ENCODE measurements around the gene LRRC10B. TPM values are rescaled to one million over a fixed set of nuclear protein-coding genes. Genes with fewer than 3 reads are reported as not detected.

The LRRC10B gene
- polyA plus RNA-seq, 2 of the 4 experiments (the other 2 are of a cell fraction): 0.03 to 0.04 TPM

GRCh38 chr11:61536676-61537270, 28.2 kb downstream of the LRRC10B start:
- Histone ChIP-seq H3K27ac (no peak overlapping the region), H3K4me3 (no peak overlapping the region), H3K4me1 (peaks cover 17% of the 10 kb centered on the region), H3K9me3 (no peaks in the 10 kb centered on the region), H3K4me2 (no peak overlapping the region)
- POLR2A ChIA-PET: no interaction called here
- FAIRE-seq (no peak), ATAC-seq (peak; percentile 35 to 41; a peak in 1 of 6 replicates), DNase-seq (ENCODE audit: low read depth in 1 of 2, low spot score in 1 of 2) (no peak)
- CTCF ChIA-PET: interaction anchor here (0.6 to 3.0 kb wide), 10 partner anchors 8 to 102 kb away, joined by 3 to 21 read pairs (median 3); partner anchors contain the start of gene LRRC10B
- no peak for TF ChIP-seq HOXA7 (CRISPR knock-in tag; IDR thresholded peaks at IDR 0.05)
- TF ChIP-seq KDM1A (IDR thresholded peaks at IDR 0.05; ENCODE audit: low read depth): no peak
- no peak for TF ChIP-seq MAZ (IDR thresholded peaks at IDR 0.05; ENCODE audit: borderline replicate concordance, low read depth, low read length)
- TF ChIP-seq GATA3 (IDR thresholded peaks at IDR 0.05; ENCODE audit: borderline replicate concordance): no peak
- TF ChIP-seq ZNF302 (CRISPR knock-in tag; IDR thresholded peaks at IDR 0.05): no peak
- no peak for TF ChIP-seq TFCP2L1 (CRISPR knock-in tag; IDR thresholded peaks at IDR 0.05)
- no peak for TF ChIP-seq CTCF (IDR thresholded peaks at IDR 0.05)
- no peak for TF ChIP-seq HOXB5 (CRISPR knock-in tag; IDR thresholded peaks at IDR 0.05)
- TF ChIP-seq MAFK (IDR thresholded peaks at IDR 0.05; ENCODE audit: partially characterized antibody): no peak
- no peak for TF ChIP-seq TP53 (CRISPR knock-in tag; IDR thresholded peaks at IDR 0.05)
- TF ChIP-seq ESRRA (IDR thresholded peaks at IDR 0.05; ENCODE audit: borderline replicate concordance, low read length): no peak
- no peak for TF ChIP-seq RNF2 (IDR thresholded peaks at IDR 0.05; ENCODE audit: borderline replicate concordance, low read depth)
- TF ChIP-seq ZC3H11A (IDR thresholded peaks at IDR 0.05): no peak
- TF ChIP-seq CEBPB (IDR thresholded peaks at IDR 0.05): no peak
- no peak for TF ChIP-seq ELK1 (IDR thresholded peaks at IDR 0.05; ENCODE audit: low read depth, low read length)
- TF ChIP-seq FOXS1 (CRISPR knock-in tag; IDR thresholded peaks at IDR 0.05): no peak
- no peak for TF ChIP-seq MYC (IDR thresholded peaks at IDR 0.05; ENCODE audit: borderline replicate concordance, low read length)
- TF ChIP-seq, protein P1, sequence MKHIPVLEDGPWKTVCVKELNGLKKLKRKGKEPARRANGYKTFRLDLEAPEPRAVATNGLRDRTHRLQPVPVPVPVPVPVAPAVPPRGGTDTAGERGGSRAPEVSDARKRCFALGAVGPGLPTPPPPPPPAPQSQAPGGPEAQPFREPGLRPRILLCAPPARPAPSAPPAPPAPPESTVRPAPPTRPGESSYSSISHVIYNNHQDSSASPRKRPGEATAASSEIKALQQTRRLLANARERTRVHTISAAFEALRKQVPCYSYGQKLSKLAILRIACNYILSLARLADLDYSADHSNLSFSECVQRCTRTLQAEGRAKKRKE (CRISPR knock-in tag; IDR thresholded peaks at IDR 0.05; ENCODE audit: low read depth): no peak
- no peak for TF ChIP-seq RARB (CRISPR knock-in tag; IDR thresholded peaks at IDR 0.05)
- no peak for TF ChIP-seq CHD2 (IDR thresholded peaks at IDR 0.05; ENCODE audit: low read length, partially characterized antibody)
- 51% methylated on average over 2 of the region's 2 CpGs for WGBS (ENCODE audit: missing lambda C conversion rate)

- H3K4me3 ChIP-seq: no peak overlapping the region
- no peak for FAIRE-seq
- H3K27ac ChIP-seq: no peak overlapping the region
- H3K4me2 ChIP-seq: no peak overlapping the region
- WGBS (ENCODE audit: missing lambda C conversion rate): 81% methylated on average over 6 of the region's 8 CpGs
- DNase-seq (ENCODE audit: low read depth in 1 of 2, low spot score in 1 of 2): no peak
- peaks cover 22% of the 10 kb centered on the region for H3K4me1 ChIP-seq
- ATAC-seq: no peak
- TF ChIP-seq HOXA7 (CRISPR knock-in tag; IDR thresholded peaks at IDR 0.05): no peak
- TF ChIP-seq KDM1A (IDR thresholded peaks at IDR 0.05; ENCODE audit: low read depth): no peak
- no peak for TF ChIP-seq FOSB (CRISPR knock-in tag; IDR thresholded peaks at IDR 0.05)
- TF ChIP-seq NPAS2 (CRISPR knock-in tag; IDR thresholded peaks at IDR 0.05; ENCODE audit: borderline replicate concordance): no peak
- TF ChIP-seq EHF (CRISPR knock-in tag; IDR thresholded peaks at IDR 0.05): no peak
- no peak for TF ChIP-seq FOSL2 (IDR thresholded peaks at IDR 0.05)
- no peak for TF ChIP-seq FOSL2 (CRISPR knock-in tag; IDR thresholded peaks at IDR 0.05)
- no peak for TF ChIP-seq HOXB5 (CRISPR knock-in tag; IDR thresholded peaks at IDR 0.05)
- TF ChIP-seq MYC (IDR thresholded peaks at IDR 0.05; ENCODE audit: borderline replicate concordance, low read length): no peak
- TF ChIP-seq KDM5A (IDR thresholded peaks at IDR 0.05): no peak
- no peak for TF ChIP-seq NFE2L2 (conservative IDR thresholded peaks at IDR 0.05; ENCODE audit: low read length)
- TF ChIP-seq SREBF2 (IDR thresholded peaks at IDR 0.05): no peak
- TF ChIP-seq ZSCAN20 (CRISPR knock-in tag; IDR thresholded peaks at IDR 0.05): no peak
- no peak for TF ChIP-seq CBX8 (IDR thresholded peaks at IDR 0.05)
- TF ChIP-seq, protein P2, sequence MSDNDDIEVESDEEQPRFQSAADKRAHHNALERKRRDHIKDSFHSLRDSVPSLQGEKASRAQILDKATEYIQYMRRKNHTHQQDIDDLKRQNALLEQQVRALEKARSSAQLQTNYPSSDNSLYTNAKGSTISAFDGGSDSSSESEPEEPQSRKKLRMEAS (IDR thresholded peaks at IDR 0.05): no peak
- no peak for TF ChIP-seq HOXB13 (CRISPR knock-in tag; IDR thresholded peaks at IDR 0.05; ENCODE audit: low read depth)
- no peak for TF ChIP-seq NR3C1 (IDR thresholded peaks at IDR 0.05)
- TF ChIP-seq CHD2 (IDR thresholded peaks at IDR 0.05; ENCODE audit: low read length, partially characterized antibody): no peak
- TF ChIP-seq, protein P3, sequence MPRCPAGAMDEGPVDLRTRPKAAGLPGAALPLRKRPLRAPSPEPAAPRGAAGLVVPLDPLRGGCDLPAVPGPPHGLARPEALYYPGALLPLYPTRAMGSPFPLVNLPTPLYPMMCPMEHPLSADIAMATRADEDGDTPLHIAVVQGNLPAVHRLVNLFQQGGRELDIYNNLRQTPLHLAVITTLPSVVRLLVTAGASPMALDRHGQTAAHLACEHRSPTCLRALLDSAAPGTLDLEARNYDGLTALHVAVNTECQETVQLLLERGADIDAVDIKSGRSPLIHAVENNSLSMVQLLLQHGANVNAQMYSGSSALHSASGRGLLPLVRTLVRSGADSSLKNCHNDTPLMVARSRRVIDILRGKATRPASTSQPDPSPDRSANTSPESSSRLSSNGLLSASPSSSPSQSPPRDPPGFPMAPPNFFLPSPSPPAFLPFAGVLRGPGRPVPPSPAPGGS (IDR thresholded peaks at IDR 0.05): no peak
- ChIA-PET CTCF (interaction anchor here (0.7 to 3.0 kb wide), 4 partner anchors 10 to 50 kb away, joined by 3 to 21 read pairs (median 3); no protein-coding TSS in a partner anchor), POLR2A (no interaction called here)
- H3K9me3 ChIP-seq: no peaks in the 10 kb centered on the region
These were observed 28.8 kb downstream of the LRRC10B start for GRCh38 chr11:61537326-61537725.
